ENCODE measurements around the gene COX20. TPM values are rescaled to one million over a fixed set of nuclear protein-coding genes. Genes with fewer than 3 reads are reported as not detected.

The COX20 gene
- total and polyA plus RNA-seq, 2 of the 13 experiments (the other 11 are each of a cell fraction or from before 2014, with no cell fraction given): 34.4 to 95.8 TPM

- TF ChIP-seq JUND (CRISPR knock-in tag; IDR thresholded peaks at IDR 0.05): peak; percentile 62; the same call in 1 of the 2 replicates
- no peak for TF ChIP-seq ZNF318 (CRISPR knock-in tag; IDR thresholded peaks at IDR 0.05)
- peak; percentile 58 for TF ChIP-seq CREM (IDR thresholded peaks at IDR 0.05)
- TF ChIP-seq CREM (CRISPR knock-in tag; IDR thresholded peaks at IDR 0.05): no peak
- peak; percentile 97 for TF ChIP-seq MAX (IDR thresholded peaks at IDR 0.05)
- TF ChIP-seq YY1 (IDR thresholded peaks at IDR 0.05; ENCODE audit: insufficient read depth, insufficient replicate concordance, low read depth, low read length): peak; percentile 84
- no peak for TF ChIP-seq NFYC (CRISPR knock-in tag; IDR thresholded peaks at IDR 0.05)
- TF ChIP-seq FOSL1 (CRISPR knock-in tag; IDR thresholded peaks at IDR 0.05; ENCODE audit: borderline replicate concordance): no peak
- 0 out of 2 replicates have a peak, but pooled peaks have one; percentile 25 for TF ChIP-seq CBFB (CRISPR knock-in tag; IDR thresholded peaks at IDR 0.05)
- TF ChIP-seq ZFX (CRISPR knock-in tag; IDR thresholded peaks at IDR 0.05; ENCODE audit: low read depth): peak; percentile 27; the same call in 1 of the 2 replicates
- no peak for TF ChIP-seq NR2F1 (CRISPR knock-in tag; IDR thresholded peaks at IDR 0.05)
- TF ChIP-seq ZNF850 (CRISPR knock-in tag; conservative IDR thresholded peaks at IDR 0.05): no peak
- TF ChIP-seq MIXL1 (CRISPR knock-in tag; IDR thresholded peaks at IDR 0.05): no peak
- TF ChIP-seq HMG20A (CRISPR knock-in tag; IDR thresholded peaks at IDR 0.05; ENCODE audit: borderline replicate concordance): peak; percentile 27; the same call in 1 of the 2 replicates
- TF ChIP-seq TSC22D2 (CRISPR knock-in tag; IDR thresholded peaks at IDR 0.05; ENCODE audit: borderline replicate concordance): 0 out of 2 replicates have a peak, but pooled peaks have one; percentile 16
- TF ChIP-seq ZNF883 (CRISPR knock-in tag; IDR thresholded peaks at IDR 0.05; ENCODE audit: not compliant biosample characterization): peak; percentile 4
- TF ChIP-seq NCOR1 (IDR thresholded peaks at IDR 0.05; ENCODE audit: borderline replicate concordance, low read length): peak; percentile 31; the same call in 1 of the 2 replicates
- TF ChIP-seq IRX3 (CRISPR knock-in tag; IDR thresholded peaks at IDR 0.05; ENCODE audit: borderline replicate concordance, low read depth): 0 out of 2 replicates have a peak, but pooled peaks have one; percentile 12
- no peak for TF ChIP-seq TCF7L2 (IDR thresholded peaks at IDR 0.05; ENCODE audit: low read depth, low read length)
- no peak for TF ChIP-seq ZSCAN30 (CRISPR knock-in tag; IDR thresholded peaks at IDR 0.05)
- 0 out of 2 replicates have a peak, but pooled peaks have one; percentile 14 for TF ChIP-seq ZFP82 (CRISPR knock-in tag; IDR thresholded peaks at IDR 0.05; ENCODE audit: borderline replicate concordance)
These were observed 27.4 kb downstream of the COX20 start (continued) for GRCh38 chr1:244862699-244863490.

All from HepG2 (cell line).